HG02759 (cell line): ENCODE results near the gene ARHGEF39.

Experiments
- ATAC-seq: cut with Tn5 transposase; IDR thresholded peaks from one replicate; pipeline ENCODE4 v1.9.1; 2021; ENCODE audit warnings: mild to moderate bottlenecking, moderate library complexity; ENCODE audit not compliant: unreplicated experiment

ARHGEF39 gene

GRCh38 chr9:35679091-35679490 lies 14.1 kb upstream of the ARHGEF39 start:
- ATAC-seq = no peak

DNA sequence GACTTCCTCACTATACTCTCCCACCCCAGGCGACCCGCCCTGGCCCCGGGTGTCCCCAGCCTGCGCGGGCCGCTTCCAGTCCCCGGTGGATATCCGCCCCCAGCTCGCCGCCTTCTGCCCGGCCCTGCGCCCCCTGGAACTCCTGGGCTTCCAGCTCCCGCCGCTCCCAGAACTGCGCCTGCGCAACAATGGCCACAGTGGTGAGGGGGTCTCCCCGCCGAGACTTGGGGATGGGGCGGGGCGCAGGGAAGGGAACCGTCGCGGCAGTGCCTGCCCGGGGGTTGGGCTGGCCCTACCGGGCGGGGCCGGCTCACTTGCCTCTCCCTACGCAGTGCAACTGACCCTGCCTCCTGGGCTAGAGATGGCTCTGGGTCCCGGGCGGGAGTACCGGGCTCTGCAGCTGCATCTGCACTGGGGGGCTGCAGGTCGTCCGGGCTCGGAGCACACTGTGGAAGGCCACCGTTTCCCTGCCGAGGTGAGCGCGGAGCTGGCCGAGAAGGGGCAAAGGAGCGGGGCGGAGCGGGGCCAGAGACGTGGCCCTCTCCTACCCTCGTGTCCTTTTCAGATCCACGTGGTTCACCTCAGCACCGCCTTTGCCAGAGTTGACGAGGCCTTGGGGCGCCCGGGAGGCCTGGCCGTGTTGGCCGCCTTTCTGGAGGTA lies 10.9 kb upstream of the ARHGEF39 start:
- ATAC-seq = no peak

- no peak for ATAC-seq
Measured at GRCh38 chr9:35675204-35675603, 10.2 kb upstream of the ARHGEF39 start.

DNA sequence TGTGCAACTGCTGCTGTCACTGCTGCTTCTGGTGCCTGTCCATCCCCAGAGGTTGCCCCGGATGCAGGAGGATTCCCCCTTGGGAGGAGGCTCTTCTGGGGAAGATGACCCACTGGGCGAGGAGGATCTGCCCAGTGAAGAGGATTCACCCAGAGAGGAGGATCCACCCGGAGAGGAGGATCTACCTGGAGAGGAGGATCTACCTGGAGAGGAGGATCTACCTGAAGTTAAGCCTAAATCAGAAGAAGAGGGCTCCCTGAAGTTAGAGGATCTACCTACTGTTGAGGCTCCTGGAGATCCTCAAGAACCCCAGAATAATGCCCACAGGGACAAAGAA lies 9.0 kb upstream of the ARHGEF39 start:
- no peak for ATAC-seq

DNA sequence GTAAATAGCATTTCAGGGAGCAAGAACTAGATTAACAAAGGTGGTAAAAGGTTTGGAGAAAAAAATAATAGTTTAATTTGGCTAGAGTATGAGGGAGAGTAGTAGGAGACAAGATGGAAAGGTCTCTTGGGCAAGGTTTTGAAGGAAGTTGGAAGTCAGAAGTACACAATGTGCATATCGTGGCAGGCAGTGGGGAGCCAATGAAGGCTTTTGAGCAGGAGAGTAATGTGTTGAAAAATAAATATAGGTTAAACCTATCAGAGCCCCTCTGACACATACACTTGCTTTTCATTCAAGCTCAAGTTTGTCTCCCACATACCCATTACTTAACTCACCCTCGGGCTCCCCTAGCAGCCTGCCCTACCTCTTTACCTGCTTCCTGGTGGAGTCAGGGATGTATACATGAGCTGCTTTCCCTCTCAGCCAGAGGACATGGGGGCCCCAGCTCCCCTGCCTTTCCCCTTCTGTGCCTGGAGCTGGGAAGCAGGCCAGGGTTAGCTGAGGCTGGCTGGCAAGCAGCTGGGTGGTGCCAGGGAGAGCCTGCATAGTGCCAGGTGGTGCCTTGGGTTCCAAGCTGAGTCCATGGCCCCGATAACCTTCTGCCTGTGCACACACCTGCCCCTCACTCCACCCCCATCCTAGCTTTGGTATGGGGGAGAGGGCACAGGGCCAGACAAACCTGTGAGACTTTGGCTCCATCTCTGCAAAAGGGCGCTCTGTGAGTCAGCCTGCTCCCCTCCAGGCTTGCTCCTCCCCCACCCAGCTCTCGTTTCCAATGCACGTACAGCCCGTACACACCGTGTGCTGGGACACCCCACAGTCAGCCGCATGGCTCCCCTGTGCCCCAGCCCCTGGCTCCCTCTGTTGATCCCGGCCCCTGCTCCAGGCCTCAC lies 8.4 kb upstream of the ARHGEF39 start, which contains the start of gene CA9:
TSS of gene CA9 (plus strand) at position 797 of the 893 bp plus-strand sequence. CDS start at position 829, 32 bp downstream.
- no peak for ATAC-seq

GRCh38 chr9:35669331-35670145 lies 4.5 kb upstream of the ARHGEF39 start:
- ATAC-seq = no peak

DNA sequence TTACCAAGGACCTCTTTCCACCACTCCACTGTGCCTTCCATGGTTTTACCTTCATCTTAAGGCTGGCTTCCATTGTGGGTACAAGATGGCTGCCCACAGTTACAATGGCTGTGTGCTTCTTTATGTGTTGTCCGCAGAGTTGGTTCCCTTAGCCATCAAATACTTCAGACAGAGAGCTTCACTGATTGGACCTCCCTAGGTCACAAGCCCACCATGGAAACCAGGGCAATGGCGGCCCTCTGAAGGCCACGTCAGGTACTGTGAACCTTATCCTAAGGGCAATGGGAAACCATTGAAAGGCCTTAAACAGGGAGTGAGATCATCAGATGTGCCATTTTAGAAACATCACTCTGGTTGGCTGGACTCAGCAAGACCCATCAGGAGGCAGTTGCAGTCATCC lies 2.9 kb upstream of the ARHGEF39 start:
- ATAC-seq = no peak

DNA sequence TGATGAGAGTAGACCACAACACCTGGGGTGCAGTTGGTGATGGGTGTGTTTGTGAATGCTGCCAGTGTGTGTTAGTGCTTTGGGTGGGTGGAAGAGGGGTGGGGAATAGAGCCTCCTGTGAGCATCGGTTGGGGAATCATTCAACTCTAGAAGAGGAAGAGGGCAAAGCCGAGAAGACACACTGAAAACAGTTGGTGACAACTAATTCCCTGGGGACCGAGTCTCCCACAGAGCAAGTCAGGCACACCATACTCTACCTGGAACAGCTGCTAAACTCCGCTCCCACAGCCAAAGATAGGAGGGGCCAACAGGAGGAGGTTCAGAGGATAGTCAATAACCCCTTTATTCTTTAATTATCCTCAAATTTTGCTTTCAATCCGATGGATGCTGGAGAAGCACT lies 1.6 kb upstream of the ARHGEF39 start:
- no peak for ATAC-seq

- no peak for ATAC-seq
Measured at GRCh38 chr9:35666045-35666444, 1.1 kb upstream of the ARHGEF39 start.

GRCh38 chr9:35665471-35665818 lies 450 bp upstream of the ARHGEF39 start:
- ATAC-seq = no peak

DNA sequence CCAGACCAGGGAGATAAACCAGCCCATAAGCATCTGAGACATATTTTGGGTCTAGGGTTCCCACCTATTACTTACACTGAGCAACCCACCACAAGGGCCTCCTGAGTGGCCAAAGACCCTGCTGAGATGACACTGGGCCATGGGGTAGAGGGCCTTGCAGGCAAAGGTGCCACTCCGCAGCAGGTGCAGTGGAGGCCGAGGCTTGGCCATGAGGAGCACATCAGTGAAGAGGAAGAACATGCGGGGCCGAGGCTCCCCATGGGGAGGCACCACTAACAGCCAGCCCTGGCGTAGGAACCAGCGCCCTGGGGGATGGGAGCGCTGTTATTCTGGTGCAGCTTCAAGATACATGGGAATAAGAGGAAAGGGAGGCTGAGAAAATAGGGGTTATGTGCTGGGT lies 2.6 kb downstream of the ARHGEF39 start:
- no peak for ATAC-seq

DNA sequence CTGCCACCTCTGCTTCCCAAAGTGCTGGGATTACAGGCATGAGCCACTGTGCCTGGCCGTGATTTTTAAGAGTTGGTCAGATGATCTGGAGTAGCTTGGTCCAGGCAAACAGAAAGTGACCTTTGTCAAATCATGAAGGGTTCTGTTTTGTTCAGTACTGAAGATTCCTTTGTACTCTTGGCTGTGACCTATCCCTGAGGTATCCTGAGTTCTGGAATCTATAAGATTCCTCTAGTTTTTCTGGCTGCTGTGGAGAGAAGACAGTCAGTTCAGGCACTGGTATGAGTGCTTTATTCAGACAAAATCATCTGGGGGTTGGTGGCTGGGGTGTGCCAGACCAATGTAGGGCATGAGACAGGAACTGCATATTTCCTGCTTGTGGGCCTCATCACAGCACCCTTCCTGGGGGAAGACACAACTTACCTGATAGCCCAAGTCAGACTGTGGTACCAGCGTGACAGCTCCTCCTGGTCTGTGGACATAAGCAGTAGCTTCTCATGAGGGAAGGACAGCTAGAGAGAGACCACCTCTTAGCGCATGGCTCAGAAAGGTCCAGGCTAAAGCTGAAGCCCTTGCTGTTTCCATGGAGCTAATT lies 3.1 kb downstream of the ARHGEF39 start:
- ATAC-seq = no peak

DNA sequence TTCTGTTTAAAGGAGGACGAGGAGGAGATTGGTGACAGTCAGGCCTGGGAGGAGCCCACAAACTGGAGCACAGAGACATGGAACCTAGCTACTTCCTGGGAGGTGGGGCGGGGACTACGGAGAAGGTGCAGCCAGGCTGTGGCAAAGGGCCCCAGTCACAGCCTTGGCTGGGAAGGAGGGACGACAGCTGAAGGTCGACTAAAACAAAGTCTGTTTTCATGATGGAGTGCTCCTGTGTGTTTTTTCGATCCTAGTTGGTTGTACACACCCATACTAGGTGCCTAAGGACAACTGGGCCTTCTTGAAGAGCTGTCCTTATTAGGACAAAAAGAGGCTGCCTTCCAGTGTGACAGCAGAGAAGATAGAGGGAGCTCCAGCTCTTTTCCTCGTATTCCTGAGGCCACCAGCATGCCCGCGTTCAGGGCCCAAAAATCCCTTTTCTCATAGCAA lies 4.0 kb downstream of the ARHGEF39 start:
- no peak for ATAC-seq

DNA sequence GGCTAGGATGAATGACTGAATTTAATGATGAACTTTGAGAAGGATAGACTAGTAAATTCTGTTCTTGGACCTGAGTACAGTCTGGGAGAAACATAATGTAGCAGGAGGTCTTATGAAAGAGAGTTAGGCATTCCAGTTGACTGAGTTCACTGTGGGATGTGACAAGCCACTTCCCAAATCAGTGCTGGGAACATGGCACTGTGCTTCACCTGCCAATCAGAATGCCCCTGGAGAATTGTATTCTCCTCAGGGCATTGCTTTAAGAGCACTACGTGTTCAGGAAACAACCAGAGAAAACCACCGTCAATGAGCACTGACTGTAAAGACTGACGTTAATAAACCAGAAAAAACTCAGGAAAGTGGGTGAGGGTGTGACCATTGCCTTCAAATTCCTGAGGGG lies 5.7 kb downstream of the ARHGEF39 start:
- ATAC-seq = no peak

DNA sequence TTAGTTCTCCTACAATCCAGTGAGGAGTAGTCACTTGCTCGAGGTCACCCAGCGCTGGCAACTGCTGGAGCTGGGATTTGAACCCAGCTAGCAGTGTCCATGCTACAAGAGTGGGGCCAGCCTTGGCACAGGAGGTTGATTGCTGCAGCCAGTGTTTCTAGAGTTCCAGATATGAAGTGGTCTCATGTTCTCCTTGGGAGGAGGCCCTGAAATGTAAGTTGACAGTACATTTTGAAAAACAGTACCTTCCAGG lies 6.1 kb downstream of the ARHGEF39 start:
- ATAC-seq = no peak

GRCh38 chr9:35658137-35658967 lies 6.6 kb downstream of the ARHGEF39 start, which contains the start of gene CCDC107:
TSS of gene CCDC107 (plus strand) at chr9:35658292. CDS start at chr9:35658380, 88 bp downstream.
- ATAC-seq = peak; percentile 69

DNA sequence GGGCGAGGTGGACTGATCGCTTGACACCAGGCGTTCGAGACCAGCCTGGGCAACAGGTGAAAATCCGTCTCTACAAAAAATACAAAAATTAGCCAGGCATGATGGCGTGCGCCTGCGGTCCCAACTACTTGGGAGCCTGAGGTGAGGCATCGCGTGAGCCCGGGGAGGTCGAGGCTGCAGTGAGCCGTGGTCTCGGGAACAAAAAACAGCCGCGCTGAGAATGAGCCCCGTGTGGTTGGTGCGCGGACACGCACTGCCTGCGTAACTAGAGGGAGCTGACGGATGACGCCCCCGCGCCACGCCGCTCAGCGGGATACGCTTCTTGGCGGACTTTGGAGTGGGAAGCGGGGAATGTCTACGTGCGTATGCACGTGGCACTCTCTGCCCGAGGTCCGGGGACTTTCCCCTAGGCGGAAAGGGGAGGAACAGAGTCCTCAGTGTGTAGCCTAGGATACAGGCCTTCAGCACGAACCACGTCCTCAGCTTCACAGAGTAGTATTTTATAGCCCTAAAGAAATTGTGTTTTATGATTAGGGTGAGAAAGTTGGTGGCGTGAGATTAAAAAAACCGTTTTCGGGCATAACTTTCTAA lies 7.4 kb downstream of the ARHGEF39 start, which contains the start of gene RMRP:
TSS of gene RMRP (minus strand) at position 474 of the 591 bp plus-strand sequence.
- peak; percentile 87 for ATAC-seq

DNA sequence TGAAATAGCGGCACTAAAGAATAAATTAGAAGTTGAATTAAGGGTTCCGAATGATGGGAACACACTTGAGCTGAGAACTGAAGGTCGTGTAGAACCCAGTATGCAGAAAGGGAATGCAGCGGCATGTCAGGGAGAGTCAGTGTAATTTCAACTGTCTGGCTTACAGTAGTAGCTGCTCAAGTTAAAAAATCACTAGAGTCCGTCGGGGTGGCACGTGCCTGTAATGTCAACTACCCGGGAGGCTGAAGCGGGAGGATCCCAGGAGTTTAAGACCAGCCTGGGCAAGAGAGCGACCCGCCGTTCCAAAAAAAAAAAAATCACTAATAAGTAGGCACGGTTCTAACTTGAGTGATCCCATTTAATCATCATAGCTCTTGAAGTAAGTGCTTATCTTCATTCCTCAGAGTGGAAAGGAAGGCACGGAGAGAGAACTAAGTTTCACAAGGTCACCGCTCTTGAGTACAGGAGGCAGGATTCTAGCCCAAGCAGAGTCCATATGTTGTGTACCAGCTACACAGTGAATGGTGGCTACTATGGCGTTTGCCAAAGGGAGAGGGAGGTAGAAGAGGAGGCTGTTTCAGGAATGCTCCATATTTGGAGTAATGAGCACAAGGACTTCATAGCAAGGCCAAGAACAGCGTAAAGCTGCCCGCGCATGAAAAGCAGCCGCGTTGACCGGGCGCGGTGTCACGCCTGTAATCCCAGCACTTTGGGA lies 8.0 kb downstream of the ARHGEF39 start:
- ATAC-seq = no peak

DNA sequence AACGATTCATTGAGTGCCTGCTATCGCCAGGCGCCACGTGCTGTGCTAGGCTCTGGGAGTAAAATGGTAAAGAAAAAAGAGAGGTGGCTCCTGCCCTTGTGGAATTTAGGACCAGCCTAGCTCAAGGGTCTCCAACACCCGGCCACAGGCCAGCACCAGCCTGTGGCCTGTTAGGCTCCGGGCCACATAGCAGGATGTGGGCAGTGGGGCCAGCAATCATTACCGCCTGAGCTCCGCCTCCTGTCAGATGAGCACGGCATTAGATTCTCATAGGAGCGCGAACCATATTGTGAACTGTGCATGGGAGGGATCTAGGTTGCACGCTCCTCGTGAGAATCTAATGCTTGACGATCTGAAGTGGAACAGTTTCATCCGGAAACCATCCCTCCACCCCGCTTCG lies 8.6 kb downstream of the ARHGEF39 start:
- ATAC-seq = no peak
